CD4-positive, alpha-beta T cell treated with Interleukin-21 for 1 hour (primary cell): ENCODE results near the gene XAF1.
"Not testable (repeated sequence)": the region's sequence is repeated elsewhere in the genome, so short reads cannot be mapped to it uniquely, and the experiment has no call there.

Experiments used
- DNase-seq: peaks from one replicate; pipeline ENCODE4 v3.0.0-alpha.2; 2020

XAF1 gene

DNA sequence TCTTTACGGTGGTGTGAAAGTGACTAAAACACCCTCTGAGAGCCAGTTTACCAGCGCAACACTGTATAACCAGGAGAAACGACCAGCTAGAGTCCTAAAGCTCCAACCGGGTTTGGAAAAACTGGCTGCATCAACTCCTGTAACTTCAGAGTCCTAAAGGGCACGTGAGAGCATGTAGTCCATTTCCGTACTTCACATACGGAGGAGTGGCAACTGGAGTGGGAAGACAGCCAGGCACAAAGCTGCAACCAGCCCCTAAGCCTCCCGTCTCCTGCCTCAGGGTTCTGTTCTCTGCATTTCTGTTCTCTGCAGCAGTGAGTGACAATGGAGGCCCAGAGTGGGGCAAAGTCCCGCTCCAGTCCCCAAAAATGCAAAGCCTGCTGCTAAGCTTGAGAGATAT is 56.4 kb downstream of the XAF1 start:
- no peak for DNase-seq

DNA sequence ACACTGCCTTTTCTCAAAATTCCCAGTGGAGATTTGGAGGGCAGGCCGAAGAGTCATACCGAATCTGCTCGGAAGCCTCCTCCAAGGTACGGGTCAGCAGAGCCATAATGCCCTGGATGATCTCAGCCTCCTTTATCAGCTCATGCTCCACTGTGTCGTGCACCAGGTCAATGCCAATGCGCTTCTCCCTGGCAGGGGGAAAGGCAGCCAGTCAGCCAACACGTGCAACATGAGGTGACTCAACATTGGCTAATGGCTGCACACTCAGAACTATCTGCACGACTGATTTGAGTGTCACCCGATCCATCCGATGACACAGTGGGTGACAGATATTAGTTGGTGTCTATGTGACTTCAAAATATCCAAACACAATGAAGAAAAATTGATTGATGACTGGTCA is 59.9 kb downstream of the XAF1 start:
- no peak for DNase-seq

DNA sequence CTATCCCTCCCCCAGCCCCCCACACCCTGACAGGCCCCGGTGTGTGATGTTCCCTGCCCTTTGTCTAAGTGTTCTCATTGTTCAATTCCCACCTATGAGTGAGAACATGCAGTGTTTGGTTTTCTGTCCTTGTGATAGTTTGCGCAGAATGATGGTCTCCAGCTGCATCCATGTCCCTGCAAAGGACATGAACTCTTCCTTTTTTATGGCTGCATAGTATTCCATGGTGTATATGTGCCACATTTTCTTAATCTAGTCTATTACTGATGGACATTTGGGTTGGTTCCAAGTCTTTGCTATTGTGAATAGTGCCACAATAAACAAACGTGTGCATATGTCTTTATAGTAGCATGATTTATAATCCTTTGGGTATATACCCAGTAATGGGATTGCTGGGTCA is 60.5 kb downstream of the XAF1 start:
- DNase-seq, result not testable (repeated sequence)

DNA sequence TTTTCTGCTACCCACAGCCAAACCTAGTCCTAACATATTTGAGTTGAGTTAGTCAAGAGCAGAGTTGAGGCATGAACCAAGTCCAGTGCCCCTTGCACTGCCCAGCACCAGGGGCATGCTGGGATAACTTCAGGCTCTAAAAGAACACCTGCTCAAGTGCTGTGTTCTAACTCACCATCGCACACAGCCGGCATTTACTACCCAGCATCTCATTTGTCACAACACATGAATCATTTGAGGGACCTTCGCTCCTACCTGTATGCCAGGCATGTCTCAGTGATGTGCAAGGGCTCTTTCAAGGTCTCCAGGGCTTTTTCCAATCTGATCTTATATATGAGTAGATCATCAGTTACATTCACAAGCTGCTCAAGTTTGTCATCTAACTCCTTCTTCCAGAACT is 63.1 kb downstream of the XAF1 start:
- DNase-seq, result no peak

DNA sequence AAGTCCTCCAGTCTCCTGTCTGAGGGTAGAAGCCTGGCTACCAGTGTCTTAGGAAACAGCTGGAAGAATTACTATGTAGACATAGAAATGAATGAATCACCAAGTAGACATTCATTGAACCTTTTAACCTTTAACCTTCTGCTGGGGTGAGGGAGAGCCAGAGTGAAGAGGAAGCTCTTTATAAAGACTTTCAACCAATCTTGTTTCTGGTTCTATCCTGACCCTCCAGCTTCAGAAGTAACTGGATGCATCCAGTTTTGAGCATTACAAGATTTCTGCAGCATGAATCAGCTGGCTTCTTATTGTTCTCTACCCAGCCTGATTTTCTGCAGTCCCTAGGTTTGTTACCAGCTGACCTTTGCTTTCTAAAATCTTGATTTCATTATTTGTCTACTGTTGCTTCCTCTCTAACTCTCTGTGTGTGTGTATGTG is 67.2 kb downstream of the XAF1 start:
- DNase-seq, result no peak
